ENCODE results near the gene PACS1. TPM values are rescaled to one million over a fixed set of nuclear protein-coding genes. Genes with fewer than 3 reads are reported as not detected.
A peak's percentile ranks its signal among the peaks of the same experiment; 100 is the strongest.
"Not testable (repeated sequence)": the region's sequence is repeated elsewhere in the genome, so short reads cannot be mapped to it uniquely, and the experiment has no call there.

Gene PACS1
- total RNA-seq, 1 donor from 2014 or later, result 28.2 TPM

GRCh38 chr11:66111158-66111557 is 41.1 kb downstream of the PACS1 start:
- DNase-seq, result no peak

GRCh38 chr11:66112041-66112491 is 42.0 kb downstream of the PACS1 start:
- DNase-seq, result peak; percentile 11

- DNase-seq, result peak; percentile 73
Observed at GRCh38 chr11:66112601-66113499, 42.8 kb downstream of the PACS1 start.

- not testable (repeated sequence) for DNase-seq
Observed at GRCh38 chr11:66114957-66115356, 44.9 kb downstream of the PACS1 start.

GRCh38 chr11:66115638-66116301 is 45.7 kb downstream of the PACS1 start:
- DNase-seq, result peak; percentile 21

GRCh38 chr11:66116576-66117361 is 46.7 kb downstream of the PACS1 start:
- DNase-seq, result no peak

GRCh38 chr11:66118847-66119246 is 48.8 kb downstream of the PACS1 start:
- no peak for DNase-seq

GRCh38 chr11:66119348-66120133 is 49.5 kb downstream of the PACS1 start:
- DNase-seq, result peak; percentile 69

- DNase-seq, result no peak
Observed at GRCh38 chr11:66121466-66121865, 51.4 kb downstream of the PACS1 start.

GRCh38 chr11:66123902-66124301 is 53.8 kb downstream of the PACS1 start:
- no peak for DNase-seq

GRCh38 chr11:66124564-66124963 is 54.5 kb downstream of the PACS1 start:
- peak; percentile 19 for DNase-seq

- DNase-seq, result no peak
Observed at GRCh38 chr11:66126064-66126463, 56.0 kb downstream of the PACS1 start.

- DNase-seq, result peak; percentile 63
Observed at GRCh38 chr11:66126808-66127555, 56.9 kb downstream of the PACS1 start.

- no peak for DNase-seq
Observed at GRCh38 chr11:66130978-66131377, 60.9 kb downstream of the PACS1 start.

GRCh38 chr11:66131937-66132632 is 62.0 kb downstream of the PACS1 start:
- no peak for DNase-seq

- no peak for DNase-seq
Observed at GRCh38 chr11:66133216-66133775, 63.2 kb downstream of the PACS1 start.

- peak; percentile 41 for DNase-seq
Observed at GRCh38 chr11:66136752-66137123, 66.7 kb downstream of the PACS1 start.

- DNase-seq, result no peak
Observed at GRCh38 chr11:66139817-66140404, 69.8 kb downstream of the PACS1 start.

GRCh38 chr11:66142370-66143263 is 72.5 kb downstream of the PACS1 start:
- DNase-seq, result no peak

Data from dermis blood vessel endothelial cell (primary cell).